ENCODE data around the gene ZNF442. TPM values are rescaled to one million over a fixed set of nuclear protein-coding genes. Genes with fewer than 3 reads are reported as not detected.
"Not testable (repeated sequence)": the region's sequence is repeated elsewhere in the genome, so short reads cannot be mapped to it uniquely, and the experiment has no call there.

ZNF442 gene
- total RNA-seq, 3 donors from 2014 or later: 2.2 to 3.9 (median 2.5) TPM

DNA sequence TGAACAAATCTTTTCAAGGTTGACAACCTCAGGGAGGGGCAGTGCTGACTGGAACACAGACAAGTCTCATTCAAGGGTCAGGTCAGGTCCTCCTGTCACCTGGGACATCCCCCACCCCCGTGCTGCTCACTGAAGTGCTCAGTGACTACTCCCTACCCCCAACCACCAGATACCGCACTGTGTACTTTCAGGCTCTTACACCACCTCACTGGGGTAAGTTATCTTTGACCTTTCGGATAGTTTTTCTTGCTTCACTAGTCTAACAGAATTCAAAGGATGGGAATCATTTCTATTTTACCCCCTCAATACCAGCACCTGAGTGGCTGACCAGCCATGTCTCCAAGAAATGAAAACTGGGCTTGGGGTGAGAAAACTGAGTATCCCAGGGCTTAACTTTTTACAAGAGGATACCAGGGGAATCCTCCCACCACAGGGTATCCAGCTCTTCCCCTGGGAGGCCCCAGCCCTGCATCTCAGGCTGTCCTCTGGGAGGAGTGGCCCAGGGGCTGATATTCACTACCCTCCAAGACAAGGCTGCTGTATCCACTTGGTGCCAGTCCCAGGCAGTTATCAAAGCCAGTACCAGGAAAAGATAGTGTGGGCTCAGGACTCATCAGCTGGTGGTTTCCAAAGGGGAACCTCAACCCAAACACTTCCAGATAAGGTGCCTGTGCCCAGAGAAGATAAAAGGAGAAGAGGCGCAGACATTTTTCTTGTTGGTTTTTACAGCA lies 34.1 kb downstream of the ZNF442 start:
- H3K36me3 ChIP-seq (ENCODE audit: low read depth): no peaks in the 10 kb centered on the region
- no peak overlapping the region for H3K4me3 ChIP-seq
- no peak for ATAC-seq
- H3K9me3 ChIP-seq: no peaks in the 10 kb centered on the region
- DNase-seq: no peak
- TF ChIP-seq, protein P1, sequence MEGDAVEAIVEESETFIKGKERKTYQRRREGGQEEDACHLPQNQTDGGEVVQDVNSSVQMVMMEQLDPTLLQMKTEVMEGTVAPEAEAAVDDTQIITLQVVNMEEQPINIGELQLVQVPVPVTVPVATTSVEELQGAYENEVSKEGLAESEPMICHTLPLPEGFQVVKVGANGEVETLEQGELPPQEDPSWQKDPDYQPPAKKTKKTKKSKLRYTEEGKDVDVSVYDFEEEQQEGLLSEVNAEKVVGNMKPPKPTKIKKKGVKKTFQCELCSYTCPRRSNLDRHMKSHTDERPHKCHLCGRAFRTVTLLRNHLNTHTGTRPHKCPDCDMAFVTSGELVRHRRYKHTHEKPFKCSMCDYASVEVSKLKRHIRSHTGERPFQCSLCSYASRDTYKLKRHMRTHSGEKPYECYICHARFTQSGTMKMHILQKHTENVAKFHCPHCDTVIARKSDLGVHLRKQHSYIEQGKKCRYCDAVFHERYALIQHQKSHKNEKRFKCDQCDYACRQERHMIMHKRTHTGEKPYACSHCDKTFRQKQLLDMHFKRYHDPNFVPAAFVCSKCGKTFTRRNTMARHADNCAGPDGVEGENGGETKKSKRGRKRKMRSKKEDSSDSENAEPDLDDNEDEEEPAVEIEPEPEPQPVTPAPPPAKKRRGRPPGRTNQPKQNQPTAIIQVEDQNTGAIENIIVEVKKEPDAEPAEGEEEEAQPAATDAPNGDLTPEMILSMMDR (IDR thresholded peaks at IDR 0.05): no peak
- intact Hi-C loops (cut with DNase I, micrococcal nuclease): no loop called here
- H3K4me1 ChIP-seq (ENCODE audit: low read depth): peaks cover 24% of the 10 kb centered on the region

DNA sequence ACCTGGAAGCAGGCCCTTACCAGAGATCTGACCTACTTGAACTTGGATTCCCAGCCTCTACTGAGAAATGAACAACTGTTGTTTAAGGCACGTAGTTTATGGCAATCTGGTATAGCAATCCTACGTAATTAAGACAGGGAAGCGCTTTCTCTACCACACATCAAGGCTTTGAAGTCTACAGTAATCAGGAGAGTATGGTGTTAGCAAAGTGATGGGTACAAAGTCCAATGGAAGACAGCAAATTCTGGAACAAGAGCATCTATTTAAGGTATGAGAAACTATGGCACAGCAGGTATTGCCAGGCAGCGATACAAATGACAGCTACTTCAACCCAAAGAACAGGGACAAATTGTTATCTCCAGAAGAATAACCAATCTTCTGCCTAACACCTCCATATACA lies 35.1 kb downstream of the ZNF442 start:
- H3K4me1 ChIP-seq (ENCODE audit: low read depth): peaks cover 24% of the 10 kb centered on the region
- intact Hi-C loops (cut with DNase I, micrococcal nuclease): no loop called here
- TF ChIP-seq, protein P1 (IDR thresholded peaks at IDR 0.05): no peak
- no peaks in the 10 kb centered on the region for H3K36me3 ChIP-seq (ENCODE audit: low read depth)
- ATAC-seq (peak; percentile 48), DNase-seq (peak in 1 of 3 donors; percentile 17)
- H3K4me3 ChIP-seq: no peak overlapping the region
- H3K9me3 ChIP-seq: no peaks in the 10 kb centered on the region

DNA sequence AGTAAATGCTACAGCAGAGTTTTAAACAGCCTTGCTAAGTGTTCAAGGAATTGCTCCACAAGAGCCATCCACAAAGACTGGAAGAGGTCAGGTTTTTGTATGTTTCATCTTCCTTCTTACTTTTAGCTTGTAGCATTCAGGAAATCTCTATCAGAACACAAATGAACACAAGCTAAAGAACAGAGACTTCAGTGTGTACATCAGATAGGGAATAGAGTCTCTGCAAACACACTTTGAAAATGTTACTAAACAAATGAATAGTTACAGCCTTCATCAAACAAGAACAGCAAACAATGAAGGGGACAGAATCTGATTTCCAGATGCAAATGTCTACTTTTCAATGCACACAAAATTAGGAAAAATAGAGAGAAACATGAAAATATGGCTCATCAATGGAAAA lies 39.8 kb downstream of the ZNF442 start:
- TF ChIP-seq, protein P1 (IDR thresholded peaks at IDR 0.05): no peak
- intact Hi-C loops (cut with DNase I, micrococcal nuclease): no loop called here
- no peak for DNase-seq
- no peak for ATAC-seq
- no peaks in the 10 kb centered on the region for H3K36me3 ChIP-seq (ENCODE audit: low read depth)
- H3K4me3 ChIP-seq: no peak overlapping the region
- H3K4me1 ChIP-seq (ENCODE audit: low read depth): peaks cover 12% of the 10 kb centered on the region
- H3K9me3 ChIP-seq: peaks cover 13% of the 10 kb centered on the region

DNA sequence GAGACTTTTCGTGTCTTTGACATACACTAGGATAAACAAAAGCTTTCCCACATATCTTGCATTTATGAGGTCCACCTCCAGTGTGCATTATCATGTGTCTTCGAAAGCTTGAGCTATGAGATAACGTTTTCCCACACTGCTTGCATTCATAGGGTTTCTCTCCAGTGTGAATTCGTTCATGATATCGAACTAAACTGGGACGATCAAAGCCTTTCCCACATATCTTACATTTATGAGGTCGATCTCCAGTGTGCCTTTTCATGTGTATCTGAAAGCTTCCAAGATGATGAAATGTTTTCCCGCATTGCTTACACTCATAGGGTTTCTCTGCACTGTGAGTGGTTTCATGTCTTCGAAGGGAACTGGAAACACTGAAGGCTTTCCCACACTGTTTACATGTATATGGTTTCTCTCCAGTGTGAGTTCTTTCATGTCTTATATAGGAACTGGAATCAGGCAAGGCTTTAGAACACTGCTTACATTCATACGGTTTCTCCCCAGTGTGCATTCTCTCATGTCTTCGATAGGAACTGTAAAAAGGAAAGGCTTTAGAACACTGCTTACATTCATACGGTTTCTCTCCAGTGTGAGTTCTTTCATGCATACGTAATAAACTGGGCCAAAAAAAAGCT lies 46.6 kb downstream of the ZNF442 start:
- ATAC-seq: no peak
- H3K9me3 ChIP-seq: peaks cover 35% of the 10 kb centered on the region
- TF ChIP-seq, protein P1 (IDR thresholded peaks at IDR 0.05): no peak

DNA sequence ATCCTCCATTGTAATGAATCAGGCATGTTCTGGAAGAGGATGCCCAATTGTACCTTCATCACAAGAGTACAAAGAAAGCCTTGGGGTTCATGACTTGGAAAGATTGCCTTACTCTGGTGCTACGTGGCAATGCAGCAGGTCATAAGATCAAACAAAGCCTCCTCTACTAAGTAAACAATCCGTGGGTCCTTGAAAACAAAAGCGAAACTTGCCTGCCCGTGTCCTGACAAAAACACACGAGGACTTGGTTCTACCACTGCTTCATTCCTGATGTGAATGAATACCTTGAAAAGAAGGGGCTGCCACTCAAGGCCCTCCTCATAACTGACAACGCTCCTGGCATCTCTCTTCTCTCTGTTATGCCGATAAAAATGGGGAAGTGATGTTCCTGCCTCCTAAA lies 50.9 kb downstream of the ZNF442 start:
- H3K9me3 ChIP-seq: peaks cover 11% of the 10 kb centered on the region
- no peak overlapping the region for H3K4me3 ChIP-seq
- TF ChIP-seq, protein P1 (IDR thresholded peaks at IDR 0.05): no peak
- intact Hi-C loops (cut with DNase I, micrococcal nuclease): no loop called here
- ATAC-seq (peak; percentile 68), DNase-seq (peak in 1 of 3 donors; percentile 28)
- peaks cover 8% of the 10 kb centered on the region for H3K36me3 ChIP-seq (ENCODE audit: low read depth)
- no peaks in the 10 kb centered on the region for H3K4me1 ChIP-seq (ENCODE audit: low read depth)

More for the DNA sequence above, 46.6 kb downstream of the ZNF442 start:
- DNase-seq: no peak
- intact Hi-C loops (cut with DNase I, micrococcal nuclease): no loop called here
- Histone ChIP-seq H3K4me3 (no peak overlapping the region), H3K36me3 (ENCODE audit: low read depth) (peaks cover 8% of the 10 kb centered on the region), H3K4me1 (ENCODE audit: low read depth) (no peaks in the 10 kb centered on the region)

DNA sequence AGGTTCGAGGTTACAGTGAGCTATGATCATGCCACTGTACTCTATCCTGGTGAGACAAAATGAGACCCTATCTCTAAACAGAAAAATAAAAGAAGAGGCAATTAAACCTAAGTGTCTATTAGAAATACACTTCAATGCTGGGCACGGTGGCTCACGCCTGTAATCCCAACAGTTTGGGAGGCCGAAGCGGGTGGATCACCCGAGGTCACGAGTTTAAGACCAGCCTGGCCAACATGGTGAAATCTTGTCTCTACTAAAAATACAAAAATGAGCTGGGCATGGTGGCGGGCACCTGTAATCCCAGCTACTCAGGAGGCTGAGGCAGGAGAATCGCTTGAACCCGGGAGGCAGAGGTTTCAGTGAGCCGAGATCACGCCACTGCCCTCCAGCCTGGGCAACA lies 56.6 kb downstream of the ZNF442 start:
- ATAC-seq; H3K4me1 ChIP-seq (ENCODE audit: low read depth); H3K9me3 ChIP-seq; H3K36me3 ChIP-seq (ENCODE audit: low read depth); intact Hi-C loops (cut with DNase I, micrococcal nuclease); H3K4me3 ChIP-seq; DNase-seq: not testable (repeated sequence)

Measured in mucosa of descending colon (tissue), 3 donors.